HUES6 (cell line): Measurements from ENCODE around the gene PPARGC1A.

Experiments used
- H3K27ac ChIP-seq: 2 replicates; pipeline ENCODE4 v1.7.0; 2013; ENCODE audit warnings: low read depth, mild to moderate bottlenecking, low read length, inconsistent platforms
- H3K27me3 ChIP-seq: 2 replicates; pipeline ENCODE4 v1.6.1; 2013; ENCODE audit warnings: low read length; ENCODE audit not compliant: control insufficient read depth, insufficient read depth
- H3K36me3 ChIP-seq: 2 replicates; pipeline ENCODE4 v1.6.1; 2013; ENCODE audit warnings: low read length; ENCODE audit not compliant: control insufficient read depth, insufficient read depth
- H3K4me1 ChIP-seq: 2 replicates; pipeline ENCODE4 v1.6.1; 2013; ENCODE audit warnings: low read length; ENCODE audit not compliant: control insufficient read depth, insufficient read depth
- H3K4me3 ChIP-seq: 2 replicates; pipeline ENCODE4 v1.5.1; 2013; ENCODE audit warnings: low read depth, low read length
- H3K9ac ChIP-seq: one replicate; pipeline ENCODE4 v1.6.1; 2013; ENCODE audit warnings: mild to moderate bottlenecking, low read length
- H3K9me3 ChIP-seq: 2 replicates; pipeline ENCODE4 v1.6.1; 2013; ENCODE audit warnings: low read depth, low read length; ENCODE audit not compliant: control insufficient read depth, insufficient read depth

Gene PPARGC1A

GRCh38 chr4:23769406-23769805 lies 120.4 kb downstream of the PPARGC1A start:
- H3K27me3 ChIP-seq: no peaks in the 10 kb centered on the region
- no peak overlapping the region for H3K4me3 ChIP-seq
- H3K9me3 ChIP-seq: no peaks in the 10 kb centered on the region
- no peak overlapping the region for H3K27ac ChIP-seq
- H3K9ac ChIP-seq: no peak overlapping the region
- H3K4me1 ChIP-seq: peaks cover 9% of the 10 kb centered on the region
- H3K36me3 ChIP-seq: no peaks in the 10 kb centered on the region

- no peak overlapping the region for H3K9ac ChIP-seq
- H3K36me3 ChIP-seq: no peaks in the 10 kb centered on the region
- no peak overlapping the region for H3K4me3 ChIP-seq
- H3K27ac ChIP-seq: no peak overlapping the region
- H3K9me3 ChIP-seq: no peaks in the 10 kb centered on the region
- H3K27me3 ChIP-seq: no peaks in the 10 kb centered on the region
- peaks cover under 1% of the 10 kb centered on the region; the same call in 1 of the 2 replicates for H3K4me1 ChIP-seq
These were observed 121.3 kb downstream of the PPARGC1A start for GRCh38 chr4:23768541-23768940.

GRCh38 chr4:23766344-23766743 lies 123.5 kb downstream of the PPARGC1A start:
- no peak overlapping the region for H3K27ac ChIP-seq
- no peak overlapping the region for H3K9ac ChIP-seq
- no peak overlapping the region for H3K4me3 ChIP-seq
- no peaks in the 10 kb centered on the region for H3K36me3 ChIP-seq
- H3K4me1 ChIP-seq: no peaks in the 10 kb centered on the region
- H3K9me3 ChIP-seq: no peaks in the 10 kb centered on the region
- H3K27me3 ChIP-seq: no peaks in the 10 kb centered on the region

GRCh38 chr4:23763559-23763958 lies 126.3 kb downstream of the PPARGC1A start:
- Histone ChIP-seq H3K4me3 (no peak overlapping the region), H3K27ac (no peak overlapping the region), H3K9ac (no peak overlapping the region), H3K36me3 (no peaks in the 10 kb centered on the region), H3K4me1 (no peaks in the 10 kb centered on the region), H3K27me3 (no peaks in the 10 kb centered on the region), H3K9me3 (no peaks in the 10 kb centered on the region)

GRCh38 chr4:23762551-23762950 lies 127.3 kb downstream of the PPARGC1A start:
- no peaks in the 10 kb centered on the region for H3K4me1 ChIP-seq
- no peak overlapping the region for H3K4me3 ChIP-seq

GRCh38 chr4:23759066-23759465 lies 130.8 kb downstream of the PPARGC1A start:
- Histone ChIP-seq H3K27ac (no peak overlapping the region), H3K36me3 (no peaks in the 10 kb centered on the region), H3K27me3 (no peaks in the 10 kb centered on the region), H3K9me3 (no peaks in the 10 kb centered on the region), H3K9ac (no peak overlapping the region), H3K4me1 (no peaks in the 10 kb centered on the region), H3K4me3 (no peak overlapping the region)

More at GRCh38 chr4:23762551-23762950, 127.3 kb downstream of the PPARGC1A start:
- Histone ChIP-seq H3K9me3 (no peaks in the 10 kb centered on the region), H3K36me3 (no peaks in the 10 kb centered on the region), H3K9ac (no peak overlapping the region), H3K27me3 (no peaks in the 10 kb centered on the region), H3K27ac (no peak overlapping the region)

- Histone ChIP-seq H3K36me3 (no peaks in the 10 kb centered on the region), H3K9ac (no peak overlapping the region), H3K27ac (no peak overlapping the region), H3K27me3 (no peaks in the 10 kb centered on the region), H3K4me1 (no peaks in the 10 kb centered on the region), H3K9me3 (no peaks in the 10 kb centered on the region), H3K4me3 (no peak overlapping the region)
These were observed 135.2 kb downstream of the PPARGC1A start for GRCh38 chr4:23754688-23755087.

GRCh38 chr4:23750125-23750524 lies 139.7 kb downstream of the PPARGC1A start:
- Histone ChIP-seq H3K4me1 (no peaks in the 10 kb centered on the region), H3K9me3 (no peaks in the 10 kb centered on the region; the same call in 1 of the 2 replicates), H3K27me3 (no peaks in the 10 kb centered on the region), H3K9ac (no peak overlapping the region), H3K4me3 (no peak overlapping the region), H3K36me3 (no peaks in the 10 kb centered on the region), H3K27ac (no peak overlapping the region)

GRCh38 chr4:23747281-23747735 lies 142.5 kb downstream of the PPARGC1A start:
- no peak overlapping the region for H3K27ac ChIP-seq
- H3K4me1 ChIP-seq: no peaks in the 10 kb centered on the region
- no peaks in the 10 kb centered on the region for H3K36me3 ChIP-seq
- H3K9me3 ChIP-seq: no peaks in the 10 kb centered on the region; the same call in 1 of the 2 replicates
- no peak overlapping the region for H3K9ac ChIP-seq
- H3K4me3 ChIP-seq: no peak overlapping the region
- no peaks in the 10 kb centered on the region for H3K27me3 ChIP-seq

GRCh38 chr4:23746672-23747071 lies 143.2 kb downstream of the PPARGC1A start:
- H3K4me1 ChIP-seq: no peaks in the 10 kb centered on the region
- H3K36me3 ChIP-seq: no peaks in the 10 kb centered on the region
- no peak overlapping the region for H3K9ac ChIP-seq
- H3K9me3 ChIP-seq: no peaks in the 10 kb centered on the region; the same call in 1 of the 2 replicates
- H3K27ac ChIP-seq: no peak overlapping the region
- H3K27me3 ChIP-seq: no peaks in the 10 kb centered on the region
- H3K4me3 ChIP-seq: no peak overlapping the region

GRCh38 chr4:23746027-23746426 lies 143.8 kb downstream of the PPARGC1A start:
- no peak overlapping the region for H3K27ac ChIP-seq
- H3K9me3 ChIP-seq: no peaks in the 10 kb centered on the region; the same call in 1 of the 2 replicates
- no peak overlapping the region for H3K9ac ChIP-seq
- no peaks in the 10 kb centered on the region for H3K27me3 ChIP-seq
- H3K4me1 ChIP-seq: no peaks in the 10 kb centered on the region
- no peaks in the 10 kb centered on the region for H3K36me3 ChIP-seq
- H3K4me3 ChIP-seq: no peak overlapping the region

- no peak overlapping the region for H3K4me3 ChIP-seq
- no peaks in the 10 kb centered on the region; the same call in 1 of the 2 replicates for H3K9me3 ChIP-seq
- H3K27ac ChIP-seq: no peak overlapping the region
- no peaks in the 10 kb centered on the region for H3K27me3 ChIP-seq
- no peaks in the 10 kb centered on the region for H3K36me3 ChIP-seq
- H3K9ac ChIP-seq: no peak overlapping the region
- no peaks in the 10 kb centered on the region for H3K4me1 ChIP-seq
These were observed 144.5 kb downstream of the PPARGC1A start for GRCh38 chr4:23745377-23745776.
